A673 (cell line): Measurements from ENCODE around the gene FAM83F. TPM values are rescaled to one million over a fixed set of nuclear protein-coding genes. Genes with fewer than 3 reads are reported as not detected.

Source experiments
- BruUV-seq: library from RNA; stranded (reverse); fragments of 400-500 nt; replicated peaks from 2 replicates; lab custom pipeline; 2021; lab: Mats Ljungman, UMichigan
- CTCF ChIA-PET: fragments of 300-600 bp; sonication (Branson Sonifier 250); formaldehyde crosslinking; loops from one replicate; lab custom pipeline; 2022; ENCODE audit warnings: antibody characterized with exemption; lab: Charles Lee
- POLR2A ChIA-PET: fragments of 300-600 bp; sonication (Branson Sonifier 250); formaldehyde crosslinking; loops from one replicate; lab custom pipeline; 2022; ENCODE audit warnings: antibody characterized with exemption; ENCODE audit not compliant: low non-redundant PET; lab: Charles Lee
- DNase-seq: peaks from one replicate; pipeline ENCODE4 v3.0.0-alpha.2; 2015; ENCODE audit warnings: low spot score
- H3K27ac ChIP-seq: fragments of 200-600 bp; sonication (generic); 2 replicates; pipeline ENCODE4 v1.5.1; 2016; ENCODE audit warnings: mixed run types, low read depth, mild to moderate bottlenecking, mixed read lengths, antibody characterized with exemption, low read length; ENCODE audit not compliant: poor library complexity, severe bottlenecking
- H3K27me3 ChIP-seq: fragments of 200-600 bp; sonication (generic); replicated peaks from 2 replicates; pipeline ENCODE4 v1.6.1; 2017; ENCODE audit warnings: mixed run types, low read depth, mild to moderate bottlenecking, mixed read lengths, antibody characterized with exemption, low read length; ENCODE audit not compliant: insufficient read depth, poor library complexity
- H3K36me3 ChIP-seq: fragments of 200-600 bp; sonication (generic); 2 replicates; pipeline ENCODE4 v1.6.1; 2016; ENCODE audit warnings: mixed run types, mild to moderate bottlenecking, mixed read lengths, antibody characterized with exemption, low read length; ENCODE audit not compliant: insufficient read depth, poor library complexity, severe bottlenecking
- H3K4me1 ChIP-seq: fragments of 200-600 bp; sonication (generic); 2 replicates; pipeline ENCODE4 v1.6.1; 2017; ENCODE audit warnings: mixed run types, mild to moderate bottlenecking, mixed read lengths, antibody characterized with exemption, low read length; ENCODE audit not compliant: insufficient read depth, poor library complexity, severe bottlenecking
- H3K4me3 ChIP-seq: fragments of 200-600 bp; sonication (generic); 2 replicates; pipeline ENCODE4 v1.5.1; 2016; ENCODE audit warnings: low read depth, mixed run types, mild to moderate bottlenecking, mixed read lengths, low read length; ENCODE audit not compliant: poor library complexity, severe bottlenecking
- H3K9me3 ChIP-seq: fragments of 200-600 bp; sonication (generic); 2 replicates; pipeline ENCODE4 v1.6.1; 2016; ENCODE audit warnings: mixed run types, low read depth, mild to moderate bottlenecking, mixed read lengths, antibody characterized with exemption, low read length; ENCODE audit not compliant: poor library complexity, severe bottlenecking
- CTCF ChIP-seq: fragments of 300-800, 200-600 bp; sonication (generic); conservative IDR thresholded peaks from 2 replicates; pipeline ENCODE4 v1.5.1; 2017; ENCODE audit warnings: low read depth, mild to moderate bottlenecking, antibody characterized with exemption, low read length, moderate library complexity, mixed read lengths
- EZH2 ChIP-seq: fragments of 200-600 bp; sonication (generic); IDR thresholded peaks from 2 replicates; pipeline ENCODE4 v1.6.1; 2017; ENCODE audit warnings: borderline replicate concordance, low read depth, mild to moderate bottlenecking, mixed read lengths, antibody characterized with exemption, low read length; ENCODE audit not compliant: poor library complexity, severe bottlenecking
- intact Hi-C: fragments of 100-400 bp; cut with micrococcal nuclease; formaldehyde crosslinking; loops from one replicate; pipeline ENCODE4 v1.10.0; 2022; ENCODE audit not compliant: unreplicated experiment
- total RNA-seq: library from RNA; stranded (reverse); gene quantifications from 2 replicates; pipeline ENCODE4 v1.2.3, GENCODE V29; 2021

Gene FAM83F
- total RNA-seq, 1 experiment from 2014 or later = not detected

GRCh38 chr22:40030758-40031095, 36.0 kb downstream of the FAM83F start:
- H3K4me1 ChIP-seq = no peaks in the 10 kb centered on the region
- intact Hi-C loops = no loop called here
- no TSS peak for BruUV-seq
- no peaks in the 10 kb centered on the region for H3K36me3 ChIP-seq
- no peak overlapping the region for H3K27ac ChIP-seq
- CTCF ChIA-PET = no interaction called here
- TF ChIP-seq CTCF = no peak
- TF ChIP-seq EZH2 = no peak
- no peak overlapping the region for H3K4me3 ChIP-seq
- POLR2A ChIA-PET = no interaction called here
- DNase-seq = peak; percentile 28
- no peaks in the 10 kb centered on the region for H3K27me3 ChIP-seq
- no peaks in the 10 kb centered on the region for H3K9me3 ChIP-seq

GRCh38 chr22:40031766-40032470, 37.2 kb downstream of the FAM83F start:
- intact Hi-C loops = no loop called here
- CTCF ChIA-PET = no interaction called here
- BruUV-seq = no TSS peak
- H3K4me1 ChIP-seq = no peaks in the 10 kb centered on the region
- no peaks in the 10 kb centered on the region for H3K36me3 ChIP-seq
- POLR2A ChIA-PET = no interaction called here
- TF ChIP-seq EZH2 (no peak), CTCF (no peak)
- H3K27me3 ChIP-seq = no peaks in the 10 kb centered on the region
- H3K4me3 ChIP-seq = no peak overlapping the region
- H3K27ac ChIP-seq = no peak overlapping the region
- no peaks in the 10 kb centered on the region for H3K9me3 ChIP-seq
- DNase-seq = no peak

GRCh38 chr22:40033586-40034380, 39.0 kb downstream of the FAM83F start:
- no peak overlapping the region for H3K27ac ChIP-seq
- TF ChIP-seq EZH2 = no peak
- TF ChIP-seq CTCF = no peak
- intact Hi-C loops = no loop called here
- H3K27me3 ChIP-seq = no peaks in the 10 kb centered on the region
- H3K9me3 ChIP-seq = no peaks in the 10 kb centered on the region
- ChIA-PET CTCF (no interaction called here), POLR2A (interaction anchor here (0.5 kb wide), 1 partner anchor 894 kb away, joined by 9 read pairs; no protein-coding TSS in a partner anchor)
- no peaks in the 10 kb centered on the region for H3K36me3 ChIP-seq
- BruUV-seq = no TSS peak
- H3K4me3 ChIP-seq = no peak overlapping the region
- no peak for DNase-seq
- no peaks in the 10 kb centered on the region for H3K4me1 ChIP-seq
